Right kidney (tissue), 1 donor: ENCODE measurements around the gene SLC26A11.
A peak's percentile ranks its signal among the peaks of the same experiment; 100 is the strongest.
"Not testable (repeated sequence)": the region's sequence is repeated elsewhere in the genome, so short reads cannot be mapped to it uniquely, and the experiment has no call there.

Source experiments
- DNase-seq: peaks from one replicate; pipeline ENCODE4 v3.0.0-alpha.2; 2016

SLC26A11 gene

DNA sequence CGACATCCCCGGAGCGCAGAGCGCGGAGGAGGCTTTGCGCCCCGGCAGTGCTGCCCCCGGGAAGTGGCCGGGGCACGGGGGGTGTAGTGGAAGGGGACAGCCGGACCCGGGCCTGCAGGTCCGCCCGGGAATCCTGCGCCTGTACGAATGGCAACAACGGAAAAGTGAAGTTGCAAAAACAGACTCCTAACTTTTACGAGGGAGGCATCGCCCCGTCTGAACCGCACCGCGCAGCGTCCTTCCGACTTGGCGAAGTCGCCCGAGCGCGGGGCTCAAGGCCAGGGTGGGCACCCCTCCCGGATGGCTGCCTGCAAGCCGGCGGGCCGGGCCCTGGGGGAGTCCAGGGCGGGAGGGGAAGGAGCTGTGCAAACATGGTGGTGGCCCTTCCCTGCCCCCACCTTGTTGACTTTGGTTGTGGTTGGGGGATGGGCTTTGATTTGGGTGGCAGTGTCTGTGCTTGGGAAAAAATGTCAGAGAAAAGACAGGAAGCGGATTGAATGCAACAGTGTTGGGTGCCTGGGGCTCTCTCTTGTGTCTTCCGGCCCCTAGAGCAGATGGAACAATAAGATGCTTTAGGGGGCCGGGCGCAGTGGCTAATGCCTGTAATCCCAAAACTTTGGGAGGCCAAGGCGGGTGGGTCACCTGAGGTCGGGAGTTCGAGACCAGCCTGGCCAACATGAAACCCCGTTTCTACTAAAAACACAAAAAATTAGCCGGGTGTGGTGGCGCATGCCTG is 41.1 kb downstream of the SLC26A11 start:
- peak; percentile 75 for DNase-seq

- DNase-seq = no peak
Measured at GRCh38 chr17:80261895-80262279, 41.7 kb downstream of the SLC26A11 start.

DNA sequence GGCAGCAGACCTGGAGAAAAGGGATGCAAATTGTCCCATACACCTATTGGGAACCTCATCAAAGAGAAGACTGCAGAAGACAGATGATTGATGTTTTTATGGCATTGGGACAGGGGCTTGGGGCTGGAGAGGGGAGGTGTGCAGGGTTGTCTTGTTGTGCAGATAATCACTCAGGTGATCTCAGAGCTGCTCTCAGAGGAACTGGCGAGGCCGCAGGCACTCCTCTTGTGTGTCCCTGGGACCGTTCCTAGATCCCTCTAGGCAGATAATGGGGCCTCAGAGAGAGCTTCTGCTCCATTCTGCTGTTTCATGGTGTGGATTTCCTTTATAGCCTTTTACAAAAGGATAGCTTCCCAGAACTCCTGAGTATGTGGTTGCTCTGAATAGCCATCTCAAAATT is 42.1 kb downstream of the SLC26A11 start:
- no peak for DNase-seq

- no peak for DNase-seq
Measured at GRCh38 chr17:80262775-80263244, 42.6 kb downstream of the SLC26A11 start.

DNA sequence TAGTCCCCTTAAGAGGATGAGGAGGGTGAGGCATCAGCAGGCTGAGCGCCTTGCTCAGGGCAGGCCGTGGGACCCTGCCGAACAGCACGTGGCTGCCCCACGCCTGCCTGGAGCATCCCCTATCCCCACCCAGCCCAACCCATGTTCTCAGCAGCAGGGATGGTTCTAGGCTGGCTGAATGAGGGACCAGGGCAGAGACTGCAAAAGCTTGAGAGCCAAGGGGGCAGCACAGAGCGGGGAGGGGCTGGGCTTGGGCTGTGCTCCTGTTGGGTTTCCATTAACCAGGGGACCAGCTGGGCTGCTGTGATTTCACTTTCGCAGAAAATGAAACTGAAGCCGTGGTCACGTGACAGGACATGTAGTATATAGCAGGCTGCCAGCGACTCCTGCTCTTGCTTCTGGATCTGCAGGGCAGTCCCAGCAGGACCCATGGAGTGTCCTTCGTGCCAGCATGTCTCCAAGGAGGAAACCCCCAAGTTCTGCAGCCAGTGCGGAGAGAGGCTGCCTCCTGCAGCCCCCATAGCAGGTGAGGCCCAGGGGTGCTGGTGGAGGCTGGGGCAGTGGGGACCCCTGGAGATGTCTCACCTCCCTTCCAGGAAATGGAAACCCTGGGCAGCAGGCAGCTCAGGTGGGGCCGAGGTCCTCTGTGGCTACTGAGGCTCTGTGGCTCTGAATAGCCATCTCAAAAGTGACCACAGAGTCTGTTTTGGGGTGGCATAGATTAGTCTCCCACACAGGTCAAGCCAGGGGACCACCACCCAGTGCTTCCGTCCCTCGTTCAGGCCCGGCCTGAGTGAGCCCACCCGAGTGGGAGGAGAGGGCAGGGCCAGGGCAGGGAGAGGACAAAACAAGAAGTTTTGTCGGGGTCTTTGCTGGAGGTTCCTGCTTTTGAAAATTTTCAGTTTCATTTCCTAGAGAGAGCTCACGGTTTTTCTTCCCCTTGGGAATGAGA is 43.3 kb downstream of the SLC26A11 start:
- peak; percentile 69 for DNase-seq

DNA sequence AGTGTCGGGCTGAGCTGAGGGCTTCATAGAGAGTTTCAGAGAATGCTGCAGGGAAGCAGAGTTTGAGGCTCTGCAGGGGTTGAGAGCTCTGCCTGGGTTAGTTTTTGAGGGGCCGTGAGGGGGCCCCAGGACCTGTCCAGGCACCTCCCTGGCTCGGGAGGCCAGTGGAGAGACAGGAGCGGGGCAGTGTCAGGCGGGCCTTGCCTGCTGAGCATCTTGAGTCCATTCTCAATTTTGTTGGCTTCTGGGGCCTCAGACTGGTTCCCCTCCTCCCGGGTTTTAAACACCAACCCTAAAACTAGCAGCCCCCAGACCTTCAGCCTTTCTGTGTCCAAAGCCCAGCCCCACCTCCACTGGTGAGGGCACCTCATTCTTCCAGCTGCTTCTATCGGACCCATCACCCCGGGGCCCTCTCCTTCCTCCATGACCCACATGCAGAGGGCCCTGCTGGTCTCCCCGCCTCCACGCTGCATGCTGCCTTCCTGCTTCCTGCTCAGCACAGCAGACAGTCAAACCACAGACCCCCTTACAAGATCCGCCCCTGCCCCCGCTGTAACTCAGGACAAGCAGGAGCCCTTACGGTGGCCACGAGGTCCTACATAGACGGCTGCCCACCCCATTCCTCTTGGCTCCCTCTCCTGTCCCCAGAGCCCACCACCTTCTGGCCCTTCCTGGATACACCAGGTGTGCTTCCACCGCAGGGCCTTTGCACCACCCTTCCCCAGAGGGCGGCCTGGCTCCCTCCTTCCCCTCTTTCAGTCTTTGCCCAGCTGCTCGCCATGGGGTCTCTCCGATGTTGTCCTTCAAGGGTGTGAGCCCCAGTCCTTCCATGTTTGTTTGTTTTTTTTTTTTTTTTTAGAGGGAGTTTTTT is 44.2 kb downstream of the SLC26A11 start:
- DNase-seq = no peak

DNA sequence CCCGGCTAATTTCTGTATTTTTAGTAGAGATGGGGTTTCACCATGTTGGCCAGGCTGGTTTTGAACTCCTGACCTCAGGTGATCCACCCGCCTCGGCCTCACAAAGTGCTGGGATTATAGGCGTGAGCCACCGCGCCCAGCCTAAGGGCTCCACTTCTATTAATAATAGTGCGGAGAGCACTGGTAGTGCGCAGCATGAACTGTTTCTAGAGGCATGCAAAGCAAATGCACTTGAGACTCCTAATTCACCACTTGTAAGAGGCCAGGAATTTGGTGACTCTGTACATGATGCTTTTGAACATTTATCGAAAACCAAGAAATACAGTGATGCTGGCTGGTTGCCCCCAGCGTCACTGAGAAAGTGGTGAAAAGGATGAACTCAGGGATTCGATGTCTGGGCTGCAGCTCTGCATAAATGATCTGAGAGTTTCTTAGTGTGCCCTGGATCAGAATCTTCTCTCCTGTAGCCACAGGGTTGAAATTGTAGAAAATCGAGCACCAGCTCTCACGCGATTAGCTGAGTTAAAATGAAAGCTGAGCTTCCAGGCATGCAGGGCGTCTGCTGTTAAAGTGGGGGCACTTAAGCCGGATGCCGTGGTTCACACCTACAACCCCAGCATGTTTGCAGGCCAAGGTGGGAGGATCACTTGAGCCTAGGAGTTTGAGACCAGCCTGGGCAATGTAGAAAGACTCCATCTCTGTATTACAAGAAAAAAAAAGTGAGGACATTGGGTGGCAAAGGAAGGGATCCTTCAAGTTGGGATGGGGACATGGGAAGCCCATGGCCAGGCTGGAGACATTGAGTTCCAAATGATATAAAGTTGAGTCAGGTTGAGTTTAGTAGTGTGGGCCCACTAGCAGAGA is 45.2 kb downstream of the SLC26A11 start:
- no peak for DNase-seq

DNA sequence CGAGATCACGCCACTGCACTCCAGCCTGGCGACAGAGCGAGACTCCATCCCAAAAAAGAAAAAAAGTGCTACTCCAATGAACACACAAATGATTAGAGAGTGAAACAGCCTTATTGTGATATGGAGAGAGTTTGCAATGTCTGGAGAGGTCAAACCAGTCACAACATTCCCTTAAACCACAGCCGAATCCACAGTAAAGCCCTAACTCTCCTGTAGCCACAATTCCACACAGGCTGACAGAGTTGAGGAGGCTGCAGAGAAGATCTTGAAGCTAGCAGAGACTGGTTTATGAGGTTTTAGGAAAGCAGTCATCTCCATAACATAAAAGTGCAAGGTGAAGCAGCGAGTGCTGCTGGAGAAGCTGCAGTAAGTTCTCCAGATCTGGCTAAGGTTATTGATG is 47.2 kb downstream of the SLC26A11 start:
- DNase-seq = no peak

- no peak for DNase-seq
Measured at GRCh38 chr17:80268427-80268826, 48.2 kb downstream of the SLC26A11 start.

DNA sequence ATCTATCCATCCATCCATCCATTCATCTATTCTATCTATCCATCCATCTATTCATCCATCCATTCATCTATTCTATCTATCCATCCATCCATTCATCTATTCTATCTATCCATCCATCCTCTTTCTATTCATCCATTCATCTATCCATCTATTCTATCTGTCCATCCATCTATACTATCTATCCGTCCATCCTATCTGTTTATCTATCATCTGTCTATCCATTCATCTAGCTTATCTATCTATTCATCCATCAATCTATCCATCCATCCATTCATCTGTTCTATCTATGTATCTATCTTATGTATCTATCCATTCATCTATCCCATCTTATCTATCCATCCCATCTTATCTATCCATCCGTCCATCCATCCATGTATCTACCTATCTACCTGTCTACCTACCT is 49.2 kb downstream of the SLC26A11 start:
- DNase-seq = no peak

DNA sequence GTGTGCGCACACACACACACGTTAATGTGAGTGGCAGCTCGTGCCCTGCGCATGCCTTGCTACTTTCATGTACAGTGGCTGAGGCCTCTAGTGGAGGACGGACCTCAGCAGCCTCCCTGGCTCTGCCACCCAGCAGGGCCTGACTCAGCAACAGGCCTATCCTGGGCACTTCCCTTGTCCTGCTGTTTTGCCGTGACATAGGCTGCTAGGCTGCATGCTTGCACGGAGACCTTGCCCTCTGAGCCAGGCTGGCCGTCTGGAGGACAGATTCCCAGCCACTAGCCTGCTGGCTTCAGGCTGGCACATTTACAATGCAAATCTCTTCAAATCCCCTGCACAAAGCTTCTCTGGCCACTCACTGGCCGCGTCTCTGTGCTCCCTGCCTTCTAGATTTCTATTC is 49.9 kb downstream of the SLC26A11 start:
- no peak for DNase-seq

GRCh38 chr17:80270836-80271235 is 50.6 kb downstream of the SLC26A11 start:
- no peak for DNase-seq

GRCh38 chr17:80272366-80272765 is 52.1 kb downstream of the SLC26A11 start:
- no peak for DNase-seq

- no peak for DNase-seq
Measured at GRCh38 chr17:80274331-80274730, 54.1 kb downstream of the SLC26A11 start.

DNA sequence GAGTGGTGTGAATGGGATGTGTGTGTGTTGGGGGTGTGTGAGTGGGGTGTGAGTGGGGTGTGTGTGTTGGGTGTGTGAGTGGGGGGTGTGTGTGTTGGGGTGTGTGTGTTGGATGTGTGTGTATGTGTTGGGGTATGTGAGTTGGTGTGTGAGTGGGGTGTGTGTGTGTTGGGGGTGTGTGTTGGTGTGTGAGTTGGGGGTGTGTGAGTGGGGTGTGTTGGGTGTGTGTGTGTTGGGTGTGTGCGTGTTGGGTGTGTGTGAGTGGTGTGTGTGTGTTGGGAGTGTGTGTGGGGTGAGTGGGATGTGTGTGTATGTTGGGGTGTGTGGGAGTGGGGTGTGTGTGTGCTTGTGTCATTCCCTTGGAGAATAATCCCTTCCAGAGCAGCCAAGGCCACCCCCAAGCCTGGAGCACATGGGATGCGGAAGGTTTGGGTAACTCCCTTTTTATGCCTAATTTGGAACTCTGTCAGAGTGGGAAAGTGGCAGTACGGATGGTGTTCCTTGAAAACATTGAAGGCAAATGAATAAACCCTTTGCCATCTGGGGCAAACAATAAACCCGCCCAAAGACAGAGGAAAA is 54.7 kb downstream of the SLC26A11 start:
- DNase-seq = no peak

DNA sequence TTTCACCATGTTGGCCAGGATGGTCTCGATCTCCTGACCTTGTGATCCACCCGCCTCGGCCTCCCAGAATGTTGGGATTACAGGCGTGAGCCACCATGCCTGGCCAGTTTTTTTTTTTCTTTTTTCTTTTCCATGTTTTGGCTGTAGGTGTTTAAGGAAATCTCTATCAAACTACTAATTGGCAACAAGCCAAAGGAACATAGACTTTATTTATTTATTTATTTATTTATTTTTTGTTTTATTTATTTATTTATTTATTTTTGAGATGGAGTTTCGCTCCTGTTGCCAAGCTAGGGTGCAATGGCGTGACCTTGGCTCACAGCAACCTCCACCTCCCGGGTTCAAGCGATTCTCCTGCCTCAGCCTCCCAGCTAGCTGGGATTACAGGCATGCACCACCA is 55.6 kb downstream of the SLC26A11 start:
- not testable (repeated sequence) for DNase-seq

- no peak for DNase-seq
Measured at GRCh38 chr17:80277751-80278671, 57.8 kb downstream of the SLC26A11 start.

GRCh38 chr17:80279895-80280294 is 59.7 kb downstream of the SLC26A11 start:
- no peak for DNase-seq

DNA sequence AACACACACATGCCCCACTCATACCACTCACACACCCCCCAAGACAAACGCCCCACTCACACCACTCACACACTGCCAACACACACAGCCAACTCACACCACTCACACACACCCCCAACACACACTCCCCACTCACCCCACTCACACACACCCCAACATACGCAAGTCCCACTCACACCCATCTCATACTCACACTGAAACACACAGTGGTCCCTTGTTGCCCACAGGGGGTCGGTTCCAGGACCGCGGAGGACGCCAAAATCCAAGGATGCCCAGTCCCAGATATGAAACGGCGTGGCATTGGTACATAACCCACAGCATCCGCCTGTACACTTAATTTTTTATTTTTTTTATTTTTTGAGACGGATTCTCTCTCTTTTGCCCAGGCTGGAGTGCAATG is 61.3 kb downstream of the SLC26A11 start:
- DNase-seq = no peak
